Vagina (tissue), 2 donors: ENCODE results near the gene HMX1.

ENCODE experiments used
- POLR2A ChIP-seq, 2 donors: fragments of 450-650 bp; IDR thresholded peaks; one replicate each; pipeline ENCODE4 v1.6.1; 2017; ENCODE audit warnings: antibody characterized with exemption in 2 of 2, mild to moderate bottlenecking in 2 of 2, moderate library complexity in 2 of 2
- POLR2AphosphoS5 ChIP-seq, 2 donors: sonication (generic); formaldehyde crosslinking; IDR thresholded peaks; one replicate each; pipeline ENCODE4 v1.9.0; 2017; ENCODE audit warnings: antibody characterized with exemption in 2 of 2, mild to moderate bottlenecking in 2 of 2, low read depth in 1 of 2; ENCODE audit not compliant: insufficient read depth in 1 of 2
- TF ChIP-seq, protein P1 (sequence below), 3 experiments: fragments of 450-650 bp in 2 of 3; fragments of 200-600 bp in 1 of 3; sonication (generic) in 1 of 3; IDR thresholded peaks; one replicate each; pipeline ENCODE4 v1.5.1; 2017 to 2019; ENCODE audit warnings: antibody characterized with exemption in 3 of 3, mild to moderate bottlenecking in 2 of 3, moderate library complexity in 2 of 3

DNA sequence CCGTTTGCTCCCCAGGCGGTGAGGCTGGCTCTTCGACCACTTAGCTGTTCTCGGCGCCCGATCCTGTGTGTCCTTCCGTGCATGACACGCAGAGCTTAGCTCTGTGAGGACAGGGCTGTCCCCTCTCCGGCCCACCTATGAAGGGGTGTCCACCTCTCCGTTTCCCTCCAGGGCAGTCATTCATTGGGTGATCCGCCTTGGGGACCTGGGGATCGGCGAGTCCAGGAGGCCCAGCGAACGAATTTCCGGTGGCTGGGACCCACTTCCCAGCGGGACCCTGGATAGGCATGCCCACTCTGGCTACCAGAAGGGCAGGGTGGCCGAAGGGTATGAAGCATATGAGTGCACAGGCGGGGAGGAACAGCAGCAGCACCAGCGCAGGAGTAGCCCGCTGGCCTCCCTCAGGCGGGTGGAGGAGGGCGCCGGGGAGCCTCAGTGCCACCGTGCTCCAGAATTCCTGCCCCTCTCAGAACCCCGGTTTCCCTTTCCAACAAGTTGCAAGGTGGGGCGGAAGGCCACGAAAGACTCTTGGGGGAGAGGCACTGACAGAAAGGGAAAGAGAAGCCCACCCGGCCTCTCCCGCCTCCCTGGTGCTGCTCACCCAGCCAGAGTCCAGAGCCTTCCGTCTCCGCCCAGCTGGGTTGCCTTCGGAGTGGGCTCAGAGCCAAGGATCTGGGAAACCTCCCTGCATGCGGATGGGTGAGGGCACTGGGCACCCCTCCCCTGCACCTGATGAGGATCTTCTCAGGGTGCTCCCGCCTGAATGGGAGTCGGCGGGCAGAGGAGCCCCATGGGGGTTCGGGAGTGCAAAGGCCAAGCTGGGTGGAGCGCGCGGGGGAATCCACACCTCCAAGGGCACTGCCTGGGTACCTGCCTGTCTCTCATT is 8.6 kb downstream of the HMX1 start:
- no peak for TF ChIP-seq POLR2A (IDR thresholded peaks at IDR 0.05)
- TF ChIP-seq, protein P1, sequence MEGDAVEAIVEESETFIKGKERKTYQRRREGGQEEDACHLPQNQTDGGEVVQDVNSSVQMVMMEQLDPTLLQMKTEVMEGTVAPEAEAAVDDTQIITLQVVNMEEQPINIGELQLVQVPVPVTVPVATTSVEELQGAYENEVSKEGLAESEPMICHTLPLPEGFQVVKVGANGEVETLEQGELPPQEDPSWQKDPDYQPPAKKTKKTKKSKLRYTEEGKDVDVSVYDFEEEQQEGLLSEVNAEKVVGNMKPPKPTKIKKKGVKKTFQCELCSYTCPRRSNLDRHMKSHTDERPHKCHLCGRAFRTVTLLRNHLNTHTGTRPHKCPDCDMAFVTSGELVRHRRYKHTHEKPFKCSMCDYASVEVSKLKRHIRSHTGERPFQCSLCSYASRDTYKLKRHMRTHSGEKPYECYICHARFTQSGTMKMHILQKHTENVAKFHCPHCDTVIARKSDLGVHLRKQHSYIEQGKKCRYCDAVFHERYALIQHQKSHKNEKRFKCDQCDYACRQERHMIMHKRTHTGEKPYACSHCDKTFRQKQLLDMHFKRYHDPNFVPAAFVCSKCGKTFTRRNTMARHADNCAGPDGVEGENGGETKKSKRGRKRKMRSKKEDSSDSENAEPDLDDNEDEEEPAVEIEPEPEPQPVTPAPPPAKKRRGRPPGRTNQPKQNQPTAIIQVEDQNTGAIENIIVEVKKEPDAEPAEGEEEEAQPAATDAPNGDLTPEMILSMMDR (IDR thresholded peaks at IDR 0.05): no peak
- no peak for TF ChIP-seq POLR2AphosphoS5 (IDR thresholded peaks at IDR 0.05; ENCODE audit: insufficient read depth in 1 of 2, low read depth in 1 of 2)
